Activated effector memory CD4-positive, alpha-beta T cell treated with anti-CD3 and anti-CD28 coated beads, Interleukin-2, amount 50 U/mL, for 16 hours (primary cell): ENCODE measurements around the gene SSR4.

ENCODE experiments used
- DNase-seq: peaks from one replicate; pipeline ENCODE4 v3.0.0-alpha.2; 2020

SSR4 gene

DNA sequence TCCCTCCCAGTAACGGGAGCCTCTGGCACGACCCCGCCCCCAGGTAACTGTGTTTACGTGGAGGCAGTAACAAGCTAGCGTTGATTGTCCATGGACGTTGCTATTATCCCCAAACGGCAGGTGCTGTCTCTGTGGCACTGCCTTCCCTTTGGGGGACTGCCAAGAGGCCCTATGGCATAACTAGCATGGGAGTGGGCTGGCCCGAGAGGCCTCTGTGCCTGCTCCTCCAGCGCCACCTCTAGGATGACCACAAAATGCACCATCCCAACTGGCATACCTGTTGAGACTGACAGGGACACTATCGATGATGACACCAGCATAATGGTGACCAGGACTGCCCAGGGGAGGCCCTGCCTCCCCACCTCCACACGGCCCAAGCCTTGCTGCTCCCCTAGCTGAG, 12.2 kb upstream of the SSR4 start:
- no peak for DNase-seq

DNA sequence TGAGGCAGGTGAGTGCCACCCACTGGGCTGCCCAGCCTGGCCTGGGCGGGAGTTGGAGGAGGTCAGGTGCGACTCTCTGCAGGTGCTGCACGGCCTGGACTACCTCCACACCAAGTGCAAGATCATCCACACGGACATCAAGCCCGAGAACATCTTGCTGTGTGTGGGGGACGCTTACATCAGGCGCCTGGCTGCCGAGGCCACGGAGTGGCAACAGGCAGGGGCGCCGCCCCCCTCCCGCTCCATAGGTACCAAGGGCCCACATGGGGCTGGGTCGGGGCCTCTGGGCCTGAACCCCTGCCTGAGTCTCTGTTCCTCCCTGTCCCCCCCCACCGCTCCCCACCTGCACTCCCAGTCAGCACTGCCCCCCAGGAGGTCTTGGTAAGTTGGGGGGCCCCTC, 11.6 kb upstream of the SSR4 start:
- no peak for DNase-seq

DNA sequence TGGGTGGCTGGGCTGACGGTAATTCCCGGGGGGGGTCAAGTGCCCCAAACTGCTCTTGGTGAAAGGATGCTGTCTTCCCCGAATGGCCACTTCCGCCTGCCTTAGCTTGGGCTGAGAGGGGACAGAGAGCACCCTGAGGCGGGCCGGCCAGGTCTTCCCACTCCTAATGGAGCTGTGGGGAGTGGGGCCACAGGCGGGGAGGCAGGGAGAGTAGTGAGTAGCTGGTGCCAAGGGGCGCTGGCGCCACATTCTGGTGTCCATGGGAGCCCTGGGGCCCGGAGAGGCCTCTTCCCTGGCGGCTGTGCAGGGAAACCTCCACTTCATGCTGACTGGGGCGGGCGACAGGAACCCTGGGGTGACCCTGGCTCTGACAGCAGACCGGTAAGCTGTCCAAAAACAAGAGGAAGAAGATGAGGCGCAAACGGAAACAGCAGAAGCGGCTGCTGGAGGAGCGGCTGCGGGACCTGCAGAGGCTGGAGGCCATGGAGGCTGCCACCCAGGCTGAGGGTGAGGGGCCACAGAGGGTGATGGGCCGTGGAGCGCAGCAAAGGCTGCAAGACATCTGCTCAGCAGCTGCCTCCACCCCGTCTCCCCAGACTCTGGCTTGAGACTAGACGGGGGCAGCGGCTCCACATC, 11.0 kb upstream of the SSR4 start:
- no peak for DNase-seq

DNA sequence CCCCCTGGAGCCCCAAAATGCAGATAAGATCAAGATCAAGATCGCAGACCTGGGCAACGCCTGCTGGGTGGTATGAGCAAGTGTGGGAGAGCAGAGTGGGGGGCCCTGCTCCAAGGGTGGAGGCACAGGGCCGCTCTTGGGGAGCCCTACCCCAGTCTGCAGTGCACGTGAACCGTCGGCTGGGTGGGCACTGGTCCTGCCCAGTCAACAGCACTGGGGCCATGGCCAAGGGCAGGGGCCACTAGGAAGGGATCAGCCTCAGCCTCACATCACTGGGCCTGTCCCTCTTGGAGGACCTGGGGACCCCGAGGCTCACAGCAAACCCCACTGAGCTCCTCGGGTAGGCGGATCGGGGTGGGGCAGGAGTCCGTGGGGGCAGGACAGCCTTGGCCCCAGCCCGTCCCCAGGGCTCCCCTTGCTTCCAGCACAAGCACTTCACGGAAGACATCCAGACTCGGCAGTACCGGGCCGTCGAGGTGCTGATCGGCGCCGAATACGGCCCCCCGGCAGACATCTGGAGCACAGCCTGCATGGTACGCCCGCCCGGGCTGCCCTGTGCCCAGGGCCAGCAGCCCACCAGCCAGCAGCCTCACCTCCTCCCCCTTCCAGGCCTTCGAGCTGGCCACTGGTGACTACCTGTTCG, 10.0 kb upstream of the SSR4 start:
- no peak for DNase-seq

DNA sequence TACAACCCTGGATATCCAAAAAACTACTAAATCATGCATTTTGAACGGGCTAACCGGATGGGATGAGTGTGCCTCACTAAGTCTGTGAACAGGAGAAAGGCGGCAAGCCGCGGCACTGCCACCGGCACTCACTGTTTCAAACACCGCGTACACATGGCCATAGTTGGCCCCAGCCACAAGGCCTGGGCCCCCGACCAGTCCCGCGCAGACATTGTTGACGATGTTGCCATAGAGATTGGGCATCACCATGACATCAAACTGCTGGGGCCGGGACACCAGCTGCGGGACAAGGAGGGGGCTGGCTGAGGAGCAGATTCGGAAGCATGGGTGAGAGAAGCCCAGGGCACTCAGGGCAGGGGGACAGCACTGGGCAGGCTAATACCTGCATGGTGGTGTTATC, 7.8 kb upstream of the SSR4 start:
- DNase-seq = no peak

DNA sequence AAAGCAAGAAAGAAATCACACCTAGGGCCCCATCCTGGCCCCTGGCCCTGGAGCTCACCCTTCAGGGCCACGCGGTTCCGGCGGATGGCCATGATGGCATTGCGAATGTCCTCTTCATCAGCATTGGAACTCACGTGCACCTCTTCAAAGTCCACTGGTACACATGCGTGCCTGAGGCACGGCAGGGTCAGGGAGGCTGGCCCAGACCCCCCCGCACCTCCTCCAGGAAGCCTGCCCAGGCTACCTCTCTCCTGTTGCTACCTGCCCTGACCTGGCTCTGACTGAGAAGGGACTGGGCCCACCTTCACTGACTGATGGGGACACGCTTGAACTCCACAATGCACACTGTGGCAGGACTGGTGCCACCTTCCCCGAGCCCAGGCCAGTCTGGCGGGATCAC, 4.8 kb upstream of the SSR4 start:
- DNase-seq = no peak

DNA sequence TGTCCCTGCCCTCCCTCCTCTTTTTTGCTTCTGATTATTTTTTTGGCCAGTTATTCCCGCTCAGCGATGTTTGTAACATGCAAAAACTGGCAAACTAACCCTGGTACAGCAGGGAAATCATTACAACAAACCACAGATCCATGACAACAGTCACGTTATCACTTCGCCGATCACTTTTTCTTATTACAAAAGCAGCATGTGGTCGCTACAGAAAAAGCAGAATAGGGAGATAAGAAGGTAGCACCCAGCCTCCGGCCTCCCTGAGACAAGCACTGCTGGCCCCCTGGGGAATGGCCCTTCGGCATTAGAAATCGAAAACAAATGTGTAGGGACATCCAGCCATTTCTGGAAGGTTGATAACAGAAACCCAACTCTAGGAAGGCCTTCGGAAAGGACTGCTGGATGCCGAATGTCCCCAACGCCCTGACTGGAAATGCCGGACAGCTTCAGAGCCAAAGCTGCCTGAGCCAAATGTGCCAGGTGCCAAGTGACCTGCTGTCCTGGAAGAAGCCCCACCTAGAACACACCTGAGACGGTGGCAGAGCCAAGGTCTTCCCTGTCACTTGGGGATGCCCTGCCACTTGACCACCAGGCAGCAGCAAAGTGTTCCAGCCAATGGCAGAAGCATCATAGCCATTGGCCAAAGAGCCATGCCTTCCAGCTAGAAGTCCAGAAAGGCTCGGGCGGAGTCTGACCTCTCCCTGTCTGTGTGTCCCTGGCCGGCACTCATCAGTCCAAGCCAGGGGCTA, 3.2 kb upstream of the SSR4 start:
- DNase-seq = no peak

DNA sequence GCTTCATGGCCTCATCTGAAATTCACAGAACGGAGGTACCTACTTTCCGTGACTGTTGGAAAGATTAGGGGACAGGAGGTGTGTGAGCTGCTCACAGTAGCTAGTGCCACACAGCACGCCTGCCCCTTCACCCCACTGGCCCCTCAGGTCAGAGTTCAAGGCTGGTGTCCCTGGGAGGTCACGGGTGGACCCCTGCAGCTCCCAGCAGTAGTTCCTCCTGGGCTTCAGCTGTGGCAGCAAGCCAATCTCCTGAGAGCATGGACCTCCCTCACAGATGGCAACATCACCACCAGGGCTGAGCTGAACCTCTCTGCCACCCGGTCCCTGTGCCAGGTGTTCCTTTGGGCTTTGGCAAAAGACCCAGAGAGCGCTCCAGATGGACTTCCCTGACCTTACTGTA, 2.1 kb upstream of the SSR4 start:
- DNase-seq = no peak

DNA sequence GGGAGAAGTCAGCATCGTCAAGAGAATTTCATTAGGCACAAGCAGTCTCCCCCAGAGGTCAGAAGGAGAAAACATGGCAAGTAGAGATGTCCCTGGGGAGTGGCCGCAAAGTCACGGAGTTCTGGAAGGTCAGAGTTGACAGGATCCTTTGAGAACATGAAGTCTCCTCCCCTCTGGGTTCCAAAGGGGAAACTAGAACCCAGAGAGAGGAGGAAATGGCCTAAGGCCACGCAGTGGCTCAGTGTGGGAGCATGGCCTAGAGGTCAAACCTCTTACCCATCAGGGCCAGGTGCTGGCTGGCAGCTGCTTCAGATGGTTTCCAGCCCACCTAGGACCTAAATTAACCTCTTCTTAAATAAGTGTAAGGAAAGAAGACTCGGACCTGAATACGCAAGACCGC, 1.2 kb upstream of the SSR4 start:
- no peak for DNase-seq

DNA sequence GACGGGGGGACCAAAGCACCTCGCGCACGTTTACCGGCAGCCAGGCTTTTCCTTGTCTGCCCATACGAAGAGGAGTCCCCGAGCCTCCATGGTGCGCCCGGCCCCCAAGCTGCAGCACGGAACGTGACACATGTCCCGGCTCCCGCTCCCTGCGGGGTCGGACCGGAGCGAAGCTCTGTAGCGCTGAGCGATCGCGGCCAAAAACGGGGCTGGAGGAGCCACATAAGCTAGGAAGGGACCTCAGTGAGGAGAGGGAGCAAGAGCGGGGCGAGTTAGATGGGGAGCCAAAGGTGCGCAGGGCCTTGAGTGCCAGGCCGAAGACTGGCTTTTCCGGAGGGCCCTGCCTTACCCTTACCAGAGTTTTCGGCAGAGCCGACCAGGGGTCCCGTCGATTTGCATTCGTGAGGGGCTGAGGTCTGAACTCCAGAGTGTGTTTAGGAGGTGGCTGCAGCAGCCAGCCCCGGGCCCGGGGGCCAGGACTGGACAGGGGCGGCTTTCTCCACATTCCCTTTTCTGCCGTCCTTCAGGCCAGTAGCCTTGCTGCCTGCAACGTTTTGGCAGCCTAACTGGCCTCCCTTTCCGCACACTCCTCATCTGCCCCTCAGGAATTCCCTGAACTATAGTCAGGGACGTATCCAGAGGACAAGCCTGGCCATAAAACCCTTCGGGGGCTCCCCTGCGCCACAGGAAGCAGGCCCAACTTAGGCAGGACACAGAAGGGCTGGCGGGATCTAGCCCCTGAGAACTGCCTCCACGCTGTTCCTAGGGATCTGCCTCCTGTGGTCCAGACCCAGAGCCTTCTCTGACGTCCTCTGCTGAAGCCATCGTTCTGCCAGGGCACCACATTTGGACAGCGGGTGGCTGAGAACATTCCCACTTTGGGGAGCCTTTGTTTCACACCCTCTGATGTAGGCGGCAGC, 689 bp downstream of the SSR4 start:
- DNase-seq = no peak

DNA sequence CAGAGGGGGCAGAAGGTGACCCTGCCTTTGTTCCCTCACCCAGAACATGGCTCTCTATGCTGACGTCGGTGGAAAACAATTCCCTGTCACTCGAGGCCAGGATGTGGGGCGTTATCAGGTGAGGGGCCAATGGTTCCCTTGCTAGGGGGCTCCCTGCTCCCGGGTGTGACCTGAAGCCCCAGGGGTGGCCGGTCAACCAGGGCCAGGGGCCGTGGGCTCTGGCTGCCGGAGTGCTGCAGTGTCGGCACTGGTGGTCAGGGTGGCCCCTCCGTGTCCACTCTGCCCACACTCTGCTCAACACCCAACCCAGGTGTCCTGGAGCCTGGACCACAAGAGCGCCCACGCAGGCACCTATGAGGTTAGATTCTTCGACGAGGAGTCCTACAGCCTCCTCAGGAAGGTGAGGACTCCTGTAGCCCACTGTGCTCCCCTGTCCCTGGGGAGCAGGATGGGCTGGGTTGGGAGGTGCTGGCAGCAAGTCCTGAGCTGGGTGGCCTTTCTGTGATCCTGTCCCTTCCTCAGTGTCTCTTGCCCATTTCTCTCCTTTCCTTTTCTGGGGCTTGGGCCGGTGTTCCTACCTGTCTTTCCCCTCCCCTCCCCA, 3.0 kb downstream of the SSR4 start:
- DNase-seq = no peak

DNA sequence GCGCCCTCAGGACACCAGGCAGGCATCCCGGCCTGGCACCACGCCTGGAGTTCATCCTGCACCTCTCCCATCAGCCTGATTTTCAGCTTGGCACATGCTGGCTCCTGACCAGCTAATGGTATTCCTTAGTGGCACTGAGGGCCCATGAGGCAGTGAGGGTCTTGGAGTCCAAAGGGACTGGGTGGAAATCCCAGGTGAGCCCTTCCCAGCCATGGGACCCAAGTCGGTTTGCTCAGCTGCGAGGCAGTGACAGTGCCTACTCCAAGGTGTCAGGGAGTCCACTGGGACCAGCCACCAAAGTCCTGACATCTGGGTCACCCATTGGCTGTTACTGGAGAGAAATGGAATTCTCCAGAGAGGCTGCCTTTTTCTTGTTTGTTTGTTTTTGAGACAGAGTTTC, 4.9 kb downstream of the SSR4 start:
- no peak for DNase-seq

DNA sequence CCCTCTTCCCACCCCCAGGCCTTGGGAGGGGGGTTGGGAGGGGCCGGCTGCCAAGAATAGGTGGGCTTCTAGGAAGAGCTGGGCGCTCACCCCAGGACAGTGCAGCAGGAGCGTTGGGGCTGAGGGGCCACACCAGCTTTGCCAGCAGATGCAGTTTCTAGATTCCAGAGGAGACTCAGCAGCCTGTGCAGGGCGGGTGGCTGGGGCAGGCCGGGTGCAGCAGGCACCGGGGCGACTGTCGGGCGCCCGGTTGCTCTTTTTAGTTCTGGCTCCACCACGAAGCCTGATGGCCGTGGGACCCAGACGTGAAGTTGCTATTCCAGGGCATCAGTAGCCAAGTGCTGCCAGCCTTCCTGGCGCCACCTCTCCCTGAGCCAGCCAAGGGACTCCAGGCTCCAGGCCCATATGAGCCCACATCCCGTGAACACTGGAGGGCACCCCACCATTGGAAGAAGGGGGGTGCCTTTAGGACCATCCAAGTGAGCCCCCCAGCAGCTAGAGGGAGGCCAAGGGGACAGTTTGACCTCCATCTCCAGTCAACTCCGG, 5.8 kb downstream of the SSR4 start:
- DNase-seq = no peak

DNA sequence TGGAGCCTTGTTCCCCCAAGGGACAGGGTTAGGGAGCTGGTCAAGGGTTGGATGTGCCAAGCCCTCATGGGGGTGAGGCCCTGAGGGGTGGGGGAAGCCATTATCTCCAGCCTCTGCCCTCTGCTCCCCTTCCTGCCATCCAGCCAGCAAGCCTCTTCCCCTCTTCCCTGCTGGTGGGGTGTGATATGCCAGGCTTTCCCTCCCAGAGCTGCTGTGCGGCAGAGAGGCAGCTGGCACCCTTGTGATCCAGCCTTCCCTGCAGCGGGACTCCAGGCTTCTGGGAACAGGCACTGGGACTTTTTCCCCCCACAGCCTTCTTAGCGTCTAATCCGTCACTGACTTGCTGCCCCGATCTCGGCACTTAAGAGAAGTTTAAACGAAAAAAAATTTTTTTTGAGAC, 6.3 kb downstream of the SSR4 start:
- DNase-seq = no peak

DNA sequence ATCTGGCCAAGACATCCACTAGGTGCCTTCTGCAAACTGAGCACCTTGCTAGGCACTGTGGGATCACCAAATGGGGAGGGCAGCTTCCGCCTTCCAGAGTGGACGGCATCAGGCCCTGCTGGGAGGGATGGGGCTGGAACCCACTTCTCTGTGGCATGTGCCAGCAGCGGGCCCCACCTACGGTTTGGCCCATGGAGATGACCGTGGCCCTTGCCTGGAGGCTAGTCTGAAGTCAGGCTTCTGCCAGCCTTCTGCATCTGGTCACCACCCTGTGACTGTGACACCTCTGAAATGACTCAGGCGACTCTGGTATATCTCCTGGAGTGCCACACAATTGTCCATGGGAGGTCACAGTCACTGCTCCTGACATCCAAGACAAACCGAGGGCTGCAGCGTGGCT, 7.2 kb downstream of the SSR4 start:
- no peak for DNase-seq

DNA sequence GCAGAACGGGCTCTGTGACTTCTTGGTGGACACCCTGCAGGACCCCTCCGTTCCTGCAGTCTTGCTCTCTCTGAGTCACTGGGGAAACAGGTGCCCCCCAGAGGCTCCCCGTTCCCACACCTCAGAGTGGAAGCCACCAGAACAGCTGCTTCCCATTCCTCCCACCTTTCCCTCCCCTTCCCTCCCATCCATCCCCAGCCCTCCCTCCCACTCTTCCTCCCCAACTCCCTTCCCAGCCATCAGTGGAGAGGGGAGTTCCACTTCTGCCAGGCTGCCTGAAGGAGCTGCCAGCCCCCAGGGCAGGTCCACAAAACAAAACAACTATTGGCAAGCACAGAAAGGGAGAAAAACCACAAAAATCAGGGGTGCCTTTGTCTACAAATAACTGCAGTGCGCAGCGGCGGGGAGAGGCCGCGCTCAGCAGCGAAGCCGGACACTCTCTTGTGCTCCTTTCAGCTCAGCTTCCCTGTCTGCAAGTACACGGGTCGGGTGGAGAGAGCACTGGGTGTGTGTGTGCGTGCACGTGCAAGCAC, 8.1 kb downstream of the SSR4 start:
- no peak for DNase-seq

DNA sequence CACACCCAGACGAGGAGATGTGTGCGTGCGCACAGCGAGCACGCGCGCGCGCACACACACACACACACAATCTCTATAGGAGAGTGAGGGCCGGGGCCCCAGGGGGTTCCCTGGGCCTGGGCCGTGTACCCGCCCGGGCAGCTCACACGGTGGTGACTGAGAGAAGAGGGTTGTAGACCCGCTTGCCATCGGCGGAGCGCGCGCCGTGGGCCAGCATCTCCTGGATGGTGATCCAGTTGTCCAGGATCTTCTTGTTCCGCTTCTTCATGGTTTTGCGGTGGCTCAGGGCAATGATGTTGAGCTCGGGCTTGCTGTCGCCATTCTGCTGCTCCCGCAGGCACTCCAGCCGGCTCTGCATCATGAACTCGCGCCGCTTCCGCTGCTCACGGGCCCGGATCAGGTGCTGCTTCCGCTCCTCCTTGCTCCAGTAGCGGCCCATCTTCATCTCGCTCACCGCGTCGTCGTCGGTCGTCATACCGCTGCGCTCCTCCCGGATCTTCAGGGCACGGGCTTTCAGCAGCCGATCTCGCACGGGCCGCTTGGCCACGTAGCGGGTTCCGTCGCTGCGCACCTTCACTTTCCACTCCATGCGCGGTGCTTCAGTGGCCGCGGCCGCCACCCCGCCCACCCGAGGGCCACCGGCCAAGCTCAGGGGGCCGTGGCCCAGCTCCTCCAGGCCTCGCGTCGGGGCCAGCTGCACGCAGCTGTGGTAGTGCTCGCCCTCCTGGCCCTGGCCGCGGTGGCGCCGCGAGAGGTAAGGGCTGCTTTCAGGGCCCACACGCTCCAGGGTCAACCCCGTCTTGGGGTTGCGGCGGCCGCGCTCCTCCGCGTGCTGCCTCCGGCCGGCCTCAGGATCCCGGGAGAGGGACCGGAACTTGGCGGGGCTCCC, 9.0 kb downstream of the SSR4 start:
- DNase-seq = no peak

DNA sequence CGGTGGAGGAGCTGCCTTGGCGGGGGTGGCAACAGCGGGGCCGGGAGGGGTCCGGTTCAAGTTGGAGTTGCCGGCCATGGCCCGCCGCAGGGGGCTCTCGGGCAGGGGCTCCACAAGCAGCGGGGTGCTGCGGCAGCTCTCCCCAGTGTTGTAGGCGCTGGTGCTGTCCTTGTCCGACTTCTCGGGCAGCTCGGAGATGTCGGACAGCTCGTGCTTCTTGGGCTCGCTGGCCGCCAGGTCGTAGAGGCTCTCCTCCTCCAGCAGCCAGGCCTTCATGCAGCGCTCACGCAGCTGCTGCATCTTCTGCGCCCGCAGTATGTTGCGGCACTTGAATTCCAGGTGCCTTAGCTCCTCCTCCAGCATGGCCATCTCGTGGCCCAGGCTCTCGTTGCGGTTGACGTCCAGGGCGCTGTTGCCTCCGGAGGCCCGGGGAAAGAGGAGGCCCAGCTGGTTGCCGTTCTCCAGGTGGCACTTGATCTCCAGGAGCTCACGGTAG, 9.7 kb downstream of the SSR4 start:
- no peak for DNase-seq

DNA sequence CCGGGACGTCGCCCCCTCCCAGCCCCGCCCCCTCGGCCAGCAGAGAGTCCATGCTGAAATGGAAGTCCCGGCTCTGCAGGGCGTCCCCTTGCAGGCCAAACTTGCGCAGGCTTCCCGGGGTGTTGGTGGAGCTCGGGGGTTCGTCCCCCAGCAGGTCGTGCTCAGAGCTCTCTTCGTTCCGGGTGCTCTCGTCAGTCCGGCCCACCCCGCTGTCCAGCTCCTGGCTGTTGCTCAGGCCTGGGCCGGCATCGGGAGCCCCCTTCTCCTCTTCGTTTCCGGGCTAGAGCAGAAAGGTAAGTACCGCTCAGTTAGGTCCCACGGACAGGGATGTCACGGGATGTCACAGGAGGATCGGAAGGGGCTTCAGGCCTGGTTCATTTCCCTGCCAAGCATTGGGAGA, 10.2 kb downstream of the SSR4 start:
- DNase-seq = no peak

DNA sequence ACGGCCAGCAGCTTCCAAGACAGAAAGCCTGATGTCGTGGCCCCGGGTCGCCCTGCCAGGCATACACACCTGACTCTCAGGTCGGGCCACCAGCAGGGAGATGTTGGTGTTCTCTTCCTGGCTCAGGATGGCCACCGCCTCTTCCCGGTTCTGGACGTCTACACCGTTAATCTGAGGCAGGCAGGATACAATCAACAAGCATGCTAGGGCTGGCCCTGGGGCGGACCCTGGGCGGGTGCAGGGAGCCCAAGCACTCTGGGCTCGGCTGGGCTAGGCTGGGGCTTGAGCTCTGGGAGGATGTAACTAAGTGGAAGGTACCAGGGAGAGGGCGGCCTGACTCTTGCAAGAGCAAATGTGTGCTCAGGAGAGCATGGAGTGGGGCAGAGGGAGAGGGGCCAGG, 11.0 kb downstream of the SSR4 start:
- no peak for DNase-seq

DNA sequence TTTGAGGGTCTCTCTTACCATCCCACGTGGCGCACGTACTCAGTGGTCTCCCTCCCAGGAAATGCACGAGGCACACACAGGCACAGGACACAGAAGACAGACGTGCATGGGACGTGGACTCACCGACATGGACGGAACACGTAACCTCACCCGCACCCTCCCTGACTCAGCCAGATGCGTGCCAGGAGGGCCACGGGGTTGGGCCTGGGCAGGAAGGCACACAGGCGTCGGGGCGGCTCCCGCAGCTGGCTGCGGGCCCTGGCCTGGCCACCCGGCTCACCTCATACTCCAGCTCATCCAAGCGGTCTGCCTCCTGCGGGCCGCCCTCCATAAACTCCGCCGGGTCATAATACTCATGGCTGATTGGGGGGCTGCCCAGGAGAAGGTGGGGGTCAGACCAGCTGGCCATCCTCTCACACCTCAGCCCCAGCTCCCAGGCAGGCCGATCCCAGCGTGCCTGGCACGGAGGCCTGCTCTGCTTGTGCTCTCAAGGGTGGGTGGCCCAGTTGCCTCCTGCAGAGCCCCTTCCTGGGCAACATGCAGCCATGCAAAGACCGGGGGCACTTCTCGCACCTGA, 12.6 kb downstream of the SSR4 start:
- no peak for DNase-seq
